ENCODE results near the gene CARM1.

Gene CARM1

DNA sequence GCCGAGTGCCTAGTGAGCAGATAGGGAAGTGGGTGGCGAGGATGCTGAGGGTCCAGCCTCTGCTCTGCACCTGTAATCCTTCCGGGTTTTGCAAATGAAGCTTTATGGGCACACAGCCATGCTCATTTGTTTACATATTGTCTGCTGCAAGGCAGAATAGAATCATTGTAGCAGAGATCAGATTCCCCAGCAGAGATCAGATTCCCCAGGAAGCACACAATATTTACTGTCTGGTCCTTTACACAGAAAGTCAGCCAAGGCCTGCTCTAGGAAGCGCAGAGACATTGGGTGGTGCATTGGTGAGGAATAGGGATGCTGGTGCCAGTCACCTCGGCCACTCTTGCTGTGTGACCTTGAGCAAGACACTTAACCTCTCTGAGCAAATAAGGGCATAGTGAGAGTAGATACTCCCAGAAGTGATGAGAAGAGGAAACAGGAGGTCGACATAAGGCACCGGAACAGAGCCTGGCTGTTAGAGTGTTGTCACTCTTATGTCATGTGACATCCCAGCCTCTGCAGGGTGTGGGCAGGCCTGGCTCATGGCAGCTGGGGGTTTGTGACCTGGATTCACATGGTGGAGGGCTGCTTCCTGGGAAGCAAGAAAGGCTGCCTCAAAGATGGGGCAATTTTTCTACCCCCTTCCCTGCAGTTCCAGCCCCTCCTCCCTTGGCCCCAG is 25.6 kb downstream of the CARM1 start:
- peaks cover 77 to 100% (median 96%) of the 10 kb centered on the region in 11 experiments for H4K20me1 ChIP-seq
- H3K4me3 ChIP-seq, result no peak overlapping the region
- peaks cover 0 to 58% (median 24%) of the 10 kb centered on the region in 11 experiments; a peak in 18 of 22 replicates for H3K36me3 ChIP-seq
- peak overlapping the region in 3 of 11 experiments; percentile 5 to 28 (median 26); a peak in 3 of 22 replicates for H3K9ac ChIP-seq
- H3K4me2 ChIP-seq, result peak overlapping the region in 8 of 11 experiments; percentile 9 to 55 (median 30); a peak in 11 of 22 replicates
- H3K27me3 ChIP-seq, result no peaks in the 10 kb centered on the region
- no peak for TF ChIP-seq Cebpa-rat (IDR thresholded peaks at IDR 0.05)
- H3K27ac ChIP-seq, result peak overlapping the region in 7 of 11 experiments; percentile 8 to 52 (median 23); a peak in 9 of 22 replicates
- peaks cover 0 to 11% (median 8%) of the 10 kb centered on the region in 11 experiments; a peak in 12 of 22 replicates for H3K9me3 ChIP-seq (replicated peaks in 1 of 11)
- H3K4me1 ChIP-seq, result peaks cover 14 to 34% (median 26%) of the 10 kb centered on the region in 10 experiments; a peak in 19 of 20 replicates

GRCh38 chr19:10898633-10899032 is 27.3 kb downstream of the CARM1 start:
- 0 out of 22 replicates have a peak overlapping the region, but pooled peaks of 1 of the 11 experiments have one; percentile 3 for H3K27ac ChIP-seq
- TF ChIP-seq Cebpa-rat (IDR thresholded peaks at IDR 0.05), result no peak
- H3K4me3 ChIP-seq, result no peak overlapping the region
- peak overlapping the region in 1 of 11 experiments; percentile 13; a peak in 2 of 22 replicates for H3K9ac ChIP-seq
- H3K27me3 ChIP-seq, result no peaks in the 10 kb centered on the region
- H3K36me3 ChIP-seq, result peaks cover 7 to 62% (median 34%) of the 10 kb centered on the region in 11 experiments; a peak in 19 of 22 replicates
- peaks cover 0 to 21% (median 17%) of the 10 kb centered on the region in 11 experiments; a peak in 17 of 22 replicates for H3K9me3 ChIP-seq (replicated peaks in 1 of 11)
- no peak overlapping the region for H3K4me2 ChIP-seq
- H4K20me1 ChIP-seq, result peaks cover 62 to 100% (median 86%) of the 10 kb centered on the region in 11 experiments
- peaks cover 14 to 32% (median 26%) of the 10 kb centered on the region in 10 experiments; a peak in 19 of 20 replicates for H3K4me1 ChIP-seq

- Histone ChIP-seq H3K4me2 (no peak overlapping the region), H3K9ac (peak overlapping the region in 3 of 11 experiments; percentile 13 to 63 (median 31); a peak in 1 of 22 replicates), H3K27me3 (no peaks in the 10 kb centered on the region), H3K4me1 (peaks cover 18 to 33% (median 26%) of the 10 kb centered on the region in 10 experiments), H3K36me3 (peaks cover 13 to 62% (median 40%) of the 10 kb centered on the region in 11 experiments; a peak in 19 of 22 replicates), H3K4me3 (no peak overlapping the region), H3K27ac (no peak overlapping the region; a peak in 1 of 22 replicates), H3K9me3 (replicated peaks in 1 of 11) (peaks cover 0 to 21% (median 17%) of the 10 kb centered on the region in 11 experiments; a peak in 17 of 22 replicates), H4K20me1 (peaks cover 62 to 100% (median 86%) of the 10 kb centered on the region in 11 experiments)
- no peak for TF ChIP-seq Cebpa-rat (IDR thresholded peaks at IDR 0.05)
Measured at GRCh38 chr19:10899151-10899653, 27.8 kb downstream of the CARM1 start.

GRCh38 chr19:10907925-10908324 is 36.6 kb downstream of the CARM1 start:
- Histone ChIP-seq H3K9ac (no peak overlapping the region), H3K27me3 (no peaks in the 10 kb centered on the region), H3K4me2 (no peak overlapping the region), H3K27ac (no peak overlapping the region), H3K9me3 (replicated peaks in 1 of 11) (peaks cover 0 to 2% (median 0%) of the 10 kb centered on the region in 11 experiments; a peak in 6 of 22 replicates), H4K20me1 (peaks cover 33 to 70% (median 57%) of the 10 kb centered on the region in 11 experiments), H3K4me1 (peaks cover 0 to 21% (median 15%) of the 10 kb centered on the region in 10 experiments; a peak in 10 of 20 replicates), H3K4me3 (no peak overlapping the region), H3K36me3 (peaks cover 61 to 97% (median 83%) of the 10 kb centered on the region in 11 experiments)
- TF ChIP-seq Cebpa-rat (IDR thresholded peaks at IDR 0.05), result no peak

DNA sequence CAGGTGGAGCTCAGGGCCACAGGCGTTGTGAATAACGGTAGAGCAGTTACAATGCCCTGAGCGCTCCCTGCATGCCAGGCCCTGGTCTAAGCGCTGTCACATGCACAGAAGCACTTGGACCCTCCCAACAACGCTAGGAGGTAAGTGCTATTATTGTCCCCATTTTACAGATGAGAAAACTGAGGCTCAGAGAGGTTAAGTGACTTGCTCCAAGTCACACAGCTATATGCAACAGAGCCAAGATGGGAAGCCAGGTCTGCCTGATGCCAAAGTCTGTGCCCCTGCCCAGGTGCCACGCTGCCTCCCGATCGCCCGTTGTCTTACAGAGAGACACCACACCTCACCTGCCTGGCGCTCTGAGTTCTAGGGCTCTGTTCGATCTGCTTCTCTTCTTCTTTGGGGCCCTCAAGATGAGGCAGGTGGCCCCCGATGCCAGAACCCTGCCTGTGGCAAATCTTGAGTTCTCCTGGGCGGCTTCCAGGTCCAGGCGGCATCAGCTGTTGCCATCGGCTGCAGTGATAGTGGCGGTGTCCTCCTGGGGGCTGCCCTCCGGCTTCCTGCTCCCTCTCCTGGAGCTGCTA is 37.1 kb downstream of the CARM1 start:
- Histone ChIP-seq H3K9ac (no peak overlapping the region), H3K27me3 (no peaks in the 10 kb centered on the region), H3K36me3 (peaks cover 62 to 99% (median 86%) of the 10 kb centered on the region in 11 experiments), H3K4me2 (no peak overlapping the region), H4K20me1 (peaks cover 31 to 65% (median 53%) of the 10 kb centered on the region in 11 experiments), H3K4me1 (peaks cover 0 to 21% (median 15%) of the 10 kb centered on the region in 10 experiments; a peak in 10 of 20 replicates), H3K9me3 (replicated peaks in 1 of 11) (no peaks in the 10 kb centered on the region), H3K27ac (no peak overlapping the region), H3K4me3 (no peak overlapping the region)
- TF ChIP-seq Cebpa-rat (IDR thresholded peaks at IDR 0.05), result no peak

DNA sequence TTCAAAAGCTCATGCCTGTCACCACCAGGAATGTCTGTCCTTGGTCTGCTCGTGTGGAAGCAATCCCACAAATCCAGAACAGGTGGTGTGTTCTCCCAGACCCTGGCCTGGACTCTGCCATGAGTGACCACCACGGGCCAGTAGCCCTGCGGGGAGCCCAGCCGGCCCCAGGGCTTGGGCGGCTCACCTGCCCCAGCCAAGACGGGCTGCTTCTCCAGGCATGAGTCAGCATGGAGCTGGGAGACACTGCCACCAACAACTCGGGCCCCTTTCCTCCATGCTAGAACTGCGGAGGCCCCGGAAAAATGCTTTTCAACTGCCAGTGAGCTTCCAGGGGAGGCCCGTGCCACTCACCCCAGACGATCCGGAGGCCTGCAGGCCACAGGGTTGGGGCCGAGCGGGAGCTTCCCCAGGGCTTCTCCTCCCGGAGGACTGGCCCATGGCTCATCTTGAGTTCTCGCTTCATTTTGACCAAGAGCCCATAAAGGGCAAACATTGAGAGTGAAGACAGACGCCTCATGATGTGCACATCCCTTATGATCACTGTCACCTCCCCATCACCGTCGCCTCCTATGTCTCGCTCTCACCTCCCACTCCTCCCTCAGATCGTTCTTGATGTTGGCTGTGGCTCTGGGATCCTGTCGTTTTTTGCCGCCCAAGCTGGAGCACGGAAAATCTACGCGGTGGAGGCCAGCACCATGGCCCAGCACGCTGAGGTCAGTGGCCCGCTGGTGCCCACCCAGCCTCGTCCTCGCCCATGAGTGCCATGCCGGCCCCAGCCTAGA is 40.4 kb downstream of the CARM1 start:
- peaks cover 0 to 57% (median 34%) of the 10 kb centered on the region in 11 experiments; a peak in 16 of 22 replicates for H4K20me1 ChIP-seq
- H3K4me1 ChIP-seq, result no peaks in the 10 kb centered on the region
- H3K4me2 ChIP-seq, result no peak overlapping the region
- no peak for TF ChIP-seq Cebpa-rat (IDR thresholded peaks at IDR 0.05)
- H3K36me3 ChIP-seq, result peaks cover 82 to 100% (median 98%) of the 10 kb centered on the region in 11 experiments
- H3K27me3 ChIP-seq, result no peaks in the 10 kb centered on the region
- no peak overlapping the region for H3K9ac ChIP-seq
- H3K4me3 ChIP-seq, result no peak overlapping the region
- no peak overlapping the region for H3K27ac ChIP-seq
- no peaks in the 10 kb centered on the region for H3K9me3 ChIP-seq (replicated peaks in 1 of 11)

GRCh38 chr19:10912619-10913018 is 41.3 kb downstream of the CARM1 start:
- Histone ChIP-seq H3K4me3 (no peak overlapping the region), H3K4me1 (no peaks in the 10 kb centered on the region), H3K9ac (no peak overlapping the region), H3K4me2 (no peak overlapping the region), H3K9me3 (replicated peaks in 1 of 11) (no peaks in the 10 kb centered on the region), H3K27ac (no peak overlapping the region), H4K20me1 (peaks cover 0 to 48% (median 27%) of the 10 kb centered on the region in 11 experiments; a peak in 16 of 22 replicates), H3K27me3 (no peaks in the 10 kb centered on the region), H3K36me3 (peaks cover 80 to 100% (median 97%) of the 10 kb centered on the region in 11 experiments)
- TF ChIP-seq Cebpa-rat (IDR thresholded peaks at IDR 0.05), result no peak

- no peak overlapping the region for H3K4me2 ChIP-seq
- H3K4me3 ChIP-seq, result no peak overlapping the region
- TF ChIP-seq Cebpa-rat (IDR thresholded peaks at IDR 0.05), result no peak
- peaks cover 0 to 44% (median 25%) of the 10 kb centered on the region in 11 experiments; a peak in 16 of 22 replicates for H4K20me1 ChIP-seq
- H3K9ac ChIP-seq, result no peak overlapping the region
- peaks cover 79 to 100% (median 97%) of the 10 kb centered on the region in 11 experiments for H3K36me3 ChIP-seq
- no peak overlapping the region for H3K27ac ChIP-seq
- H3K27me3 ChIP-seq, result no peaks in the 10 kb centered on the region
- H3K9me3 ChIP-seq (replicated peaks in 1 of 11), result no peaks in the 10 kb centered on the region
- H3K4me1 ChIP-seq, result no peaks in the 10 kb centered on the region
Measured at GRCh38 chr19:10913716-10914340, 42.5 kb downstream of the CARM1 start.
